Common myeloid progenitor, CD34-positive (primary cell): Measurements from ENCODE around the gene GRK5.

Experiments
- CTCF ChIA-PET: fragments of 350-600 bp; sonication (Branson Sonifier 250); formaldehyde crosslinking; loops from one replicate; lab custom pipeline; 2021; ENCODE audit warnings: antibody characterized with exemption; lab: Charles Lee
- POLR2A ChIA-PET: fragments of 350-600 bp; sonication (Branson Sonifier 250); formaldehyde crosslinking; loops from one replicate; lab custom pipeline; 2021; ENCODE audit warnings: antibody characterized with exemption; lab: Charles Lee
- DNase-seq, 3 donors: peaks; one replicate each; pipeline versions ENCODE4 v3.0.0 to v3.0.0-alpha.2; 2013
- H3K27ac ChIP-seq, 2 experiments: 1 replicate in 1 of 2; 2 replicates in 1 of 2; pipeline ENCODE4 v1.7.0; 2013; ENCODE audit warnings: inconsistent platforms in 2 of 2, low read length in 2 of 2, mild to moderate bottlenecking in 2 of 2, low read depth in 1 of 2, moderate library complexity in 1 of 2; ENCODE audit not compliant: severe bottlenecking in 2 of 2, insufficient read depth in 1 of 2, poor library complexity in 1 of 2
- H3K27me3 ChIP-seq, 5 experiments: replicated peaks in 2 of 5; 1 replicate in 3 of 5; 2 replicates in 2 of 5; pipeline versions ENCODE4 v1.6.1 to v1.7.0; 2013; ENCODE audit warnings: low read length in 4 of 5, mild to moderate bottlenecking in 2 of 5, moderate library complexity in 2 of 5, inconsistent platforms in 1 of 5; ENCODE audit not compliant: insufficient read depth in 5 of 5, control insufficient read depth in 4 of 5
- H3K36me3 ChIP-seq, 4 experiments: 1 replicate in 2 of 4; 2 replicates in 2 of 4; pipeline versions ENCODE4 v1.6.1 to v1.7.0; 2013; ENCODE audit warnings: low read length in 3 of 4, control low read depth in 1 of 4, mild to moderate bottlenecking in 1 of 4; ENCODE audit not compliant: control insufficient read depth in 4 of 4, insufficient read depth in 4 of 4
- H3K4me1 ChIP-seq, 4 experiments: 1 replicate in 3 of 4; 2 replicates in 1 of 4; pipeline versions ENCODE4 v1.6.1 to v1.7.1; 2013; ENCODE audit warnings: low read length in 3 of 4, mild to moderate bottlenecking in 3 of 4, control low read depth in 1 of 4, inconsistent platforms in 1 of 4, moderate library complexity in 1 of 4; ENCODE audit not compliant: control insufficient read depth in 4 of 4, insufficient read depth in 4 of 4; ENCODE audit errors: control extremely low read depth in 1 of 4
- H3K4me3 ChIP-seq, 7 experiments: 1 replicate in 4 of 7; 2 replicates in 3 of 7; pipeline versions ENCODE4 v1.5.1 to v1.7.0; 2013; ENCODE audit warnings: mild to moderate bottlenecking in 7 of 7, low read length in 6 of 7, moderate library complexity in 6 of 7, inconsistent platforms in 2 of 7, low read depth in 2 of 7, control low read depth in 1 of 7; ENCODE audit not compliant: insufficient read depth in 4 of 7, control insufficient read depth in 1 of 7; ENCODE audit errors: extremely low read depth in 1 of 7
- H3K9me3 ChIP-seq, 5 experiments: 1 replicate in 4 of 5; 2 replicates in 1 of 5; pipeline versions ENCODE4 v1.6.1 to v1.7.1; 2013; ENCODE audit warnings: low read length in 4 of 5, mild to moderate bottlenecking in 2 of 5, inconsistent platforms in 1 of 5, low read depth in 1 of 5, moderate library complexity in 1 of 5; ENCODE audit not compliant: control insufficient read depth in 4 of 5, insufficient read depth in 2 of 5; ENCODE audit errors: control extremely low read depth in 1 of 5
- WGBS: methylation state at CpG from one replicate; pipeline ENCODE4 v1.1.5; 2013; ENCODE audit not compliant: insufficient coverage; 5-methylcytosine and 5-hydroxymethylcytosine counted together

The GRK5 gene

DNA sequence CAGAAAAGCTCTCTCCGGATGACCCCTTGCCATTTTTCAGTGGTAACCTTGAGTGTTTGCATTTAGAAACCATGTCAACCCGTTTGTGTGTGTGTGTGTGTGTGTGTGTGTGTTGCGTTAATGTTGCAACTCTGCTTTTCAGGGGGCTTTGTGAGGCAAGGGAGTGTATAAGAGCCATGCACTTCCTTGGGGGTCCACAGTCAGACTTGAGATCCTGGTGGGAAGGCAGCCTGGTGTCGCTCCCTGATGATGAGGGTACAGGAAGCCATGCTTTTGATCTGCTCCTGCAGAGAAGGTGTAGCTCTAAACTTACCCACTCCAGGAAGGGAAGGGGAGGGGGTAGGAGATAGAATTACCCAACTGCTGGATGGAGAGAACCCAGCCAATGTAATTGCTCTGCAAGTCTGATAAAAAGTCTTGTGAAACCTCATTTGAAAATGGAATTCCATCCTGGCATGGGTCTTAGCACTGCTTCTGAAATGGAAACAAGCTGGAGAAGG, 10.7 kb downstream of the GRK5 start:
- peaks cover 6 to 25% (median 16%) of the 10 kb centered on the region in 4 experiments for H3K4me1 ChIP-seq
- ChIA-PET POLR2A (interaction anchor here (0.6 kb wide), 1 partner anchor 39 kb away, joined by 5 read pairs; no protein-coding TSS in a partner anchor), CTCF (interaction anchor here (1.0 to 1.4 kb wide), 3 partner anchors 9 to 200 kb away, joined by 3 to 6 read pairs (median 3); no protein-coding TSS in a partner anchor)
- WGBS: no CpG with 5 or more reads among the region's 4 CpGs
- H3K27ac ChIP-seq: no peak overlapping the region
- peaks cover 0 to 2% (median 0%) of the 10 kb centered on the region in 5 experiments for H3K27me3 ChIP-seq
- DNase-seq: no peak
- no peaks in the 10 kb centered on the region for H3K36me3 ChIP-seq
- H3K9me3 ChIP-seq: no peaks in the 10 kb centered on the region
- no peak overlapping the region for H3K4me3 ChIP-seq

DNA sequence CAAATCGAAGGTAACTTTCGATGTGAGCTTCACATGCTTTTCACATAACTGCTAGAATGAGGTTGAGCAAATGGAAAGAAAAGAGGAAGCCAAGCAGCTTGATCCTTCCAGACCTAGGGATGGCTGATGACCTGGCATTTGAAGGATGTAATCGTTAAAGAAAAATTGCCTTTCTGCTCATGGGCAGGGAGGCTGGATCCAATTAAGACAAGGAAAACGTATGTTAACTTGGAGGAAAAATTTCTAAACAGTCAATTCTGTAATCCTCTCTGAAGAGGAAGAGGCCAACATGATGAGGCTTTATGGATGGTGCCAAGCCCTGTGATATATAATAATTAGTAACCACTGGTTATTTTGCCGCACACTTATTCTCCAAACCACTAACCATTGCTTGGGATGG, 12.5 kb downstream of the GRK5 start:
- CTCF ChIA-PET: interaction anchor here (0.8 to 1.2 kb wide), 4 partner anchors 9 to 52 kb away, joined by 3 to 4 read pairs (median 3); no protein-coding TSS in a partner anchor
- no peak for DNase-seq
- Histone ChIP-seq H3K36me3 (no peaks in the 10 kb centered on the region), H3K27me3 (peaks cover 0 to 2% (median 0%) of the 10 kb centered on the region in 5 experiments), H3K4me1 (peaks cover 0 to 13% (median 7%) of the 10 kb centered on the region in 4 experiments), H3K9me3 (no peaks in the 10 kb centered on the region), H3K4me3 (no peak overlapping the region), H3K27ac (no peak overlapping the region)
- WGBS: 75% methylated on average over 1 of the region's 5 CpGs
- POLR2A ChIA-PET: no interaction called here

DNA sequence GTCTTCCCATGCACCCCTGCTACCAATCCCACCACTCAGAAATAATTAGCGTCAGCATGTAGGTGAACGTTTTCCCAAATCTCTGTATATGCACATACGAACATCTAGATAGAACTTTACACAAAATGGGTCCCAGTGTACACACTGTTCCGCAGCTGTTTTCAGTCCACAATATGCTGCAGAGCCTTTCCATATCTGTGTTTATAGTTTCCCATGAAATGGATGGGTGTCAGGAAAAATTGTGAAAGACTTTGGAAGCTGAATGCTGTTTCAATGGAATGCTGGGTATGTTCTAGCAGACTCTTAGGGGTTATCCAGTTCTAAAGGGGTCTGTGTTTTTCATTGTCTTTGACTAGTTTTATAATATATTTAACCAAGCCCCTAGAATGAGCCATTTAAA, 13.8 kb downstream of the GRK5 start:
- WGBS: 94% methylated on average over 2 of the region's 4 CpGs
- Histone ChIP-seq H3K9me3 (no peaks in the 10 kb centered on the region), H3K36me3 (no peaks in the 10 kb centered on the region), H3K27me3 (peaks cover 0 to 2% (median 0%) of the 10 kb centered on the region in 5 experiments), H3K4me1 (peaks cover 0 to 13% (median 7%) of the 10 kb centered on the region in 4 experiments), H3K4me3 (no peak overlapping the region), H3K27ac (no peak overlapping the region)
- DNase-seq: no peak
- POLR2A ChIA-PET: no interaction called here
- CTCF ChIA-PET: interaction anchor here (1.4 kb wide), 1 partner anchor 11 kb away, joined by 3 read pairs; no protein-coding TSS in a partner anchor

DNA sequence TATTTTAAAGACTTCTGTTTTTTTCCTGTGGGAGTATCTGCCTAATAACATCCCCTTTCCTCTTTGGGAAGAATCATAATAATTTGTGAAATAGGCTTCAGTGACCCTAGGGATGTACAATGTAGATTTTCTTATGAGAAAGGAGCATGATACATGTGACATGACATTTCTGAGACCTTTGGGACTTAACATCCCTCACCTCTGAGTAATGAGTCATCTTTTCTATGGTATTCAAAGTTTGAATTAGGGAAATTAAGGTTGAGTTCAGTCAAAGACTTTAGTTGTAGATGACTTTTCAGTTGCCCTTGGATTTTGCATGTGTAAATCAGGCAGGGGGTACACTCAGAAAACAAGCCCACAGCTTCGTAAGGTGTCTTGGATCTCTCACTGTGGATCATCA, 14.3 kb downstream of the GRK5 start:
- Histone ChIP-seq H3K36me3 (no peaks in the 10 kb centered on the region), H3K4me3 (no peak overlapping the region), H3K4me1 (peaks cover 0 to 13% (median 7%) of the 10 kb centered on the region in 4 experiments), H3K27me3 (peaks cover 0 to 2% (median 0%) of the 10 kb centered on the region in 5 experiments), H3K27ac (no peak overlapping the region), H3K9me3 (no peaks in the 10 kb centered on the region)
- 100% methylated on average over 1 of the region's 1 CpG for whole genome bisulfite sequencing
- POLR2A ChIA-PET: no interaction called here
- CTCF ChIA-PET: interaction anchor here (1.1 to 1.4 kb wide), 2 partner anchors 12 to 49 kb away, joined by 3 to 4 read pairs; no protein-coding TSS in a partner anchor
- DNase-seq: no peak

DNA sequence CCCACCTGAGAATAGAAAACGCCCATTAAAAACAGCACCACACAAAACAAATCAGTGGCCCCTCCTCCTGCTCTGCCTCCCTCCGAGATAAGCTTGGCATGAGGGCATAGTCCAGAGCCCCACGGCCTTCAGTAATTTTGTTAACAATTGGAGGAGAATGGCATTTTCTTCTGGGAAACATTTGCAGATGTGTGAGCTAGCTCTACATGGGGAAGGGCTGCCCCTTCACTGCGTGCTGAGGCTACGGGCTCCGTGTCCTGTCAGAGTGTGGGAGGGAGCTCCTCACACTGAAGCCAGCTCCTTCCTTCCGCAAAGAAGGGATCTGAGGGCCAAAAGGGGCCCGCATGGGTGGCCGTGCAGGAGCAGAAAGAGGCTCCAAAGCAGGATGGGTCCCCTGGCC, 15.2 kb downstream of the GRK5 start:
- H3K9me3 ChIP-seq: no peaks in the 10 kb centered on the region
- H3K4me3 ChIP-seq: peak overlapping the region in 2 of 7 experiments; percentile 8 to 31
- peaks cover 0 to 13% (median 7%) of the 10 kb centered on the region in 4 experiments for H3K4me1 ChIP-seq
- no peak overlapping the region for H3K27ac ChIP-seq
- no peak for DNase-seq
- no peaks in the 10 kb centered on the region for H3K36me3 ChIP-seq
- 24% methylated on average over 6 of the region's 9 CpGs for WGBS
- ChIA-PET CTCF (interaction anchor here (1.1 to 1.4 kb wide), 3 partner anchors 13 to 48 kb away, joined by 3 to 4 read pairs (median 3); no protein-coding TSS in a partner anchor), POLR2A (no interaction called here)
- peaks cover 0 to 2% (median 0%) of the 10 kb centered on the region in 5 experiments for H3K27me3 ChIP-seq

DNA sequence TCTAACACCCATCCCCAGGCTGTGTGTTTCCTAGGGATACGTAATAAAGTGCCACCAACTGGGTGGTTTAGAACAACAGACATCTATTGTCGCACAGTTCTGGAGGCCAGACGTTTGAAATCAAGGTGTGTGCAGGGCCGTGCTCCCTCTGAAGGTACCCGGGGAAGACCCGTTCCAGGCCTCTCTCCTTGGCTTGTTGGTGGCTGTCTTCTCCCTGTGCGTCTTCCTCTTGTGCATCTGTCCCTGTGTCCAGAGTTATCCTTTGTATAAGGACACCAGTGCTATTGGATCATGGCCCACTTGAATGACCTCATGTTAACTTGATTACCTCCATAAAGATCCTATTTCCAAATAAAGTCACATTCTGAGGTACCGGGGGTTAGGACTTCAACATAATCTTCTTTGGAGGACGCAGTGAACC, 15.6 kb downstream of the GRK5 start:
- Histone ChIP-seq H3K36me3 (no peaks in the 10 kb centered on the region), H3K4me1 (peaks cover 0 to 13% (median 7%) of the 10 kb centered on the region in 4 experiments), H3K27me3 (peaks cover 0 to 2% (median 0%) of the 10 kb centered on the region in 5 experiments), H3K9me3 (no peaks in the 10 kb centered on the region), H3K4me3 (peak overlapping the region in 1 of 7 experiments; percentile 31), H3K27ac (no peak overlapping the region)
- CTCF ChIA-PET: interaction anchor here (1.2 kb wide), 1 partner anchor 33 kb away, joined by 3 read pairs; no protein-coding TSS in a partner anchor
- POLR2A ChIA-PET: no interaction called here
- WGBS: 82% methylated on average over 9 of the region's 9 CpGs
- DNase-seq: no peak

DNA sequence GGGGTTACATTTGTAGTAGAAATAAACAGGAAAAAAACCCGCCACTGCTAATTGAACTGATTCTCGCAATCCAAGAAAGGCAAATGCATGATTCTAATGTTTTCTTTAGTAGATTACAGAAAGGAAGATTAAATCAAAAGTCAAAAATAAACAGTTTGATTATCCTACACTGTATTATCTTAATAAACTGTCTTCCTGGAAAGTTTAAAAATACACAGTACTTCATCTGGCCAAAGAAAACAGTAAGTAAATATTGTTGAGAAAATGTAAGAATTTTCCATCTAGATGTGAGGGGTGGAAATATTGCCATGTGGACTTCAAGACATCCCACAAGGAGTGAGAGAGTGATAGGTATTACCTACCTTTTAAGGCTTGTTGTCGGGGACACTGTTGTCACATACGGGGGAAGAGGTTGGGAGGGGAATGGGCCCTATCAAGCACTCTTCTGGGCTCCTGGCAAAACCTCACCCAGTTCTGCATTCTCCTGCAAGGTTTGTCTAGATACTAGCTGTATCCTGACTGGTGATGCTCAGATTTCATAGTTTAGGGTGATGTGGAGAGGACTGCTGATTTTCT, 17.8 kb downstream of the GRK5 start:
- DNase-seq: no peak
- no peaks in the 10 kb centered on the region for H3K36me3 ChIP-seq
- ChIA-PET POLR2A (no interaction called here), CTCF (no interaction called here)
- WGBS: 100% methylated on average over 1 of the region's 4 CpGs
- no peak overlapping the region for H3K4me3 ChIP-seq
- no peak overlapping the region for H3K27ac ChIP-seq
- H3K4me1 ChIP-seq: peaks cover 0 to 13% (median 7%) of the 10 kb centered on the region in 4 experiments
- H3K27me3 ChIP-seq: peaks cover 0 to 5% (median 2%) of the 10 kb centered on the region in 5 experiments
- H3K9me3 ChIP-seq: no peaks in the 10 kb centered on the region
